Measurements from ENCODE around the gene RAPGEF3.

- TF ChIP-seq CTCF (IDR thresholded peaks at IDR 0.05; ENCODE audit: insufficient read depth, low read length) (no peak), POLR2AphosphoS5 (IDR thresholded peaks at IDR 0.05; ENCODE audit: low read depth) (no peak), GABPA (IDR thresholded peaks at IDR 0.05; ENCODE audit: low read depth) (no peak)
These were observed 4.6 kb downstream of the RAPGEF3 start for GRCh38 chr12:47754126-47754525.

Data from HL-60 (cell line).